Stimulated activated CD4-positive, alpha-beta T cell treated with anti-CD3 and anti-CD28 coated beads, Interleukin-4, amount 100 ng/mL, for 4 hours (primary cell): Measurements from ENCODE around the gene CATSPER2.
"Not testable (repeated sequence)": the region's sequence is repeated elsewhere in the genome, so short reads cannot be mapped to it uniquely, and the experiment has no call there.

Experiments
- DNase-seq, 2 experiments: peaks; one replicate each; pipeline ENCODE4 v3.0.0-alpha.2; 2020

The CATSPER2 gene

GRCh38 chr15:43648649-43649429 is at the start of gene CATSPER2:
CATSPER2 (minus strand) TSS chr15:43648844; CDS start chr15:43648061, 783 bp downstream.
- no peak for DNase-seq

GRCh38 chr15:43693148-43694022 is 44.7 kb upstream of the CATSPER2 start, which contains the start of gene CKMT1A:
CKMT1A (plus strand) TSS chr15:43693859; CDS start chr15:43694051, 192 bp downstream.
- DNase-seq = not testable (repeated sequence)

GRCh38 chr15:43692679-43693078 is 44.0 kb upstream of the CATSPER2 start:
- not testable (repeated sequence) for DNase-seq

GRCh38 chr15:43689604-43690301 is 41.1 kb upstream of the CATSPER2 start:
- DNase-seq = not testable (repeated sequence)

- not testable (repeated sequence) for DNase-seq
Measured at GRCh38 chr15:43674175-43674574, 25.5 kb upstream of the CATSPER2 start.

GRCh38 chr15:43666177-43666576 is 17.5 kb upstream of the CATSPER2 start:
- not testable (repeated sequence) for DNase-seq

GRCh38 chr15:43663333-43663732 is 14.7 kb upstream of the CATSPER2 start:
- not testable (repeated sequence) for DNase-seq

- not testable (repeated sequence) for DNase-seq
Measured at GRCh38 chr15:43662293-43662692, 13.6 kb upstream of the CATSPER2 start.

- DNase-seq = not testable (repeated sequence)
Measured at GRCh38 chr15:43659727-43660126, 11.1 kb upstream of the CATSPER2 start.

- not testable (repeated sequence) for DNase-seq
Measured at GRCh38 chr15:43649430-43649926, 834 bp upstream of the CATSPER2 start.

GRCh38 chr15:43638464-43639204 is 10.0 kb downstream of the CATSPER2 start:
- not testable (repeated sequence) for DNase-seq

GRCh38 chr15:43626937-43627336 is 21.7 kb downstream of the CATSPER2 start:
- not testable (repeated sequence) for DNase-seq

GRCh38 chr15:43625106-43625505 is 23.5 kb downstream of the CATSPER2 start:
- no peak for DNase-seq

- not testable (repeated sequence) for DNase-seq
Measured at GRCh38 chr15:43622068-43622799, 26.4 kb downstream of the CATSPER2 start.

GRCh38 chr15:43618700-43619099 is 29.9 kb downstream of the CATSPER2 start, which contains the start of gene STRC:
STRC (minus strand) TSS chr15:43618800; CDS start chr15:43618722, 78 bp downstream.
- not testable (repeated sequence) for DNase-seq

- not testable (repeated sequence) for DNase-seq
Measured at GRCh38 chr15:43617750-43618149, 30.9 kb downstream of the CATSPER2 start.

- DNase-seq = not testable (repeated sequence)
Measured at GRCh38 chr15:43602233-43602632, 46.4 kb downstream of the CATSPER2 start.

- DNase-seq = not testable (repeated sequence)
Measured at GRCh38 chr15:43600200-43600599, 48.4 kb downstream of the CATSPER2 start.

- DNase-seq = not testable (repeated sequence)
Measured at GRCh38 chr15:43599131-43599530, 49.5 kb downstream of the CATSPER2 start.

GRCh38 chr15:43593328-43594190 is 55.1 kb downstream of the CATSPER2 start, which contains the start of gene CKMT1B:
CKMT1B (plus strand) TSS chr15:43594027; CDS start chr15:43594219, 192 bp downstream.
- DNase-seq = not testable (repeated sequence)
